ENCODE results near the gene TMEM114.

TMEM114 gene

DNA sequence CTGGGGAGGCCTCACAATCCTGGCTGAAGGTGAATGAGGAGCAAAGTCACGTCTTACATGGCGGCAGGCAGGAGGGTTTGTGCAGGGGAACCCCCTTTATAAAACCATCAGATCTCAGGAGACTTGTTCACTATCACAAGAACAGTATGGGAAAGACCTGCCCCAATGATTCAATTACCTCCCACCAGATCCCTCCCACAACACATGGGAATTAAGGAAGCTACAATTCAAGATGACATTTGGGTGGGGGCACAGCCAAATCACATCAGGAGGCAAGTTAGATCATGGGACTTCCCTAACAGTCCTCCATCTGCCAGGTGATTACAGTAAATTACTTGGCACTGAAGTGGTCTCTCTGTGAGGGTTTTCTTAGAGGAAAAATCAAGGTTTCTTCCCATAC, 5.3 kb downstream of the TMEM114 start:
- TF ChIP-seq, protein P1, sequence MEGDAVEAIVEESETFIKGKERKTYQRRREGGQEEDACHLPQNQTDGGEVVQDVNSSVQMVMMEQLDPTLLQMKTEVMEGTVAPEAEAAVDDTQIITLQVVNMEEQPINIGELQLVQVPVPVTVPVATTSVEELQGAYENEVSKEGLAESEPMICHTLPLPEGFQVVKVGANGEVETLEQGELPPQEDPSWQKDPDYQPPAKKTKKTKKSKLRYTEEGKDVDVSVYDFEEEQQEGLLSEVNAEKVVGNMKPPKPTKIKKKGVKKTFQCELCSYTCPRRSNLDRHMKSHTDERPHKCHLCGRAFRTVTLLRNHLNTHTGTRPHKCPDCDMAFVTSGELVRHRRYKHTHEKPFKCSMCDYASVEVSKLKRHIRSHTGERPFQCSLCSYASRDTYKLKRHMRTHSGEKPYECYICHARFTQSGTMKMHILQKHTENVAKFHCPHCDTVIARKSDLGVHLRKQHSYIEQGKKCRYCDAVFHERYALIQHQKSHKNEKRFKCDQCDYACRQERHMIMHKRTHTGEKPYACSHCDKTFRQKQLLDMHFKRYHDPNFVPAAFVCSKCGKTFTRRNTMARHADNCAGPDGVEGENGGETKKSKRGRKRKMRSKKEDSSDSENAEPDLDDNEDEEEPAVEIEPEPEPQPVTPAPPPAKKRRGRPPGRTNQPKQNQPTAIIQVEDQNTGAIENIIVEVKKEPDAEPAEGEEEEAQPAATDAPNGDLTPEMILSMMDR (IDR thresholded peaks at IDR 0.05; ENCODE audit: low read depth, low read length) = no peak
- no peak for DNase-seq

DNA sequence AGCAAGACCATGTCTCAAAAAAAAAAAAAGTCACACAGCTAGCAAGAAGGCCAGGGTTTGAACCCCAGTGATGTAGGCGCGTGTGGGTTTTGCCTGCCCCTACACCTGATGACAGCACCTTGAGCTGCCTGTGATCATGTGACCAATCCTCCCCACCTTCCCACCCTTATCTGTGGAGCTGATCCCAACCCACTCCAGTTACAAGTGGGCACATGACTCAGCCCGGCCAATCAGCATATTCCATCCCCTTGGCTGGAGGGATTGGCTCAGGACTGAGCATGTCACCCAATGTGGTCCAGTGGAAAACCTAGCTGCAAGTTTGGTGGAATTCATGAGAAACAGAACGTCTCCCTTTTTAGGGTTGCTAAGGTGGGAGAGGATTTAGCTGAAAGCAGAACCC, 6.6 kb downstream of the TMEM114 start:
- H3K9me3 ChIP-seq (ENCODE audit: severe bottlenecking) = no peaks in the 10 kb centered on the region
- no peaks in the 10 kb centered on the region for H3K36me3 ChIP-seq
- H3K27me3 ChIP-seq (ENCODE audit: insufficient read depth, low read depth, severe bottlenecking) = peaks cover 57% of the 10 kb centered on the region
- no peak for DNase-seq
- TF ChIP-seq, protein P1 (IDR thresholded peaks at IDR 0.05; ENCODE audit: low read depth, low read length) = no peak
- H3K27ac ChIP-seq = no peak overlapping the region
- H3K4me3 ChIP-seq (ENCODE audit: low read depth, low read length) = no peak overlapping the region

More for the DNA sequence above, 5.3 kb downstream of the TMEM114 start:
- peaks cover 59% of the 10 kb centered on the region for H3K27me3 ChIP-seq (ENCODE audit: insufficient read depth, low read depth, severe bottlenecking)
- no peak overlapping the region for H3K4me3 ChIP-seq (ENCODE audit: low read depth, low read length)
- H3K9me3 ChIP-seq (ENCODE audit: severe bottlenecking) = no peaks in the 10 kb centered on the region
- H3K27ac ChIP-seq = no peak overlapping the region
- H3K36me3 ChIP-seq = no peaks in the 10 kb centered on the region

DNA sequence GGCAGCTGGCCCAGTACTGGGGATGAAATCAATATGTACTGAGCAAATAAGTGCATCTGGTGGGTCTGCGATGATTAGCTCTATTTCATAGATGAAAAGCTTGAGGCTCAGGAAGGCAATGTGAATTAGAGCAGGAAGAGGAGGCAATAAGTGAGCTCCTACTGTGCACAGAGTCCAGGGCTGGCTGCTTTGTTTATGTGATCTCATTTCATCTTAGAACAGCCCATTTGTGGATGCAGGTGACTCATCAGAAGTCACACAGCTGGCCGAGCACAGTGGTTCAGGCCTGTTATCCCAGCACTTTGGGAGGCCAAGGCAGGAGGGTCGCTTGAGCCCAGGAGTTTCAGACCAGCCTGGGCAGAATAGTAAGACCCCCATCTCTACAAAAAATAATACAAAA, 7.1 kb downstream of the TMEM114 start:
- TF ChIP-seq, protein P1 (IDR thresholded peaks at IDR 0.05; ENCODE audit: low read depth, low read length) = no peak
- Histone ChIP-seq H3K27me3 (ENCODE audit: insufficient read depth, low read depth, severe bottlenecking) (peaks cover 57% of the 10 kb centered on the region), H3K36me3 (no peaks in the 10 kb centered on the region), H3K4me3 (ENCODE audit: low read depth, low read length) (no peak overlapping the region), H3K27ac (no peak overlapping the region), H3K9me3 (ENCODE audit: severe bottlenecking) (no peaks in the 10 kb centered on the region)
- no peak for DNase-seq

DNA sequence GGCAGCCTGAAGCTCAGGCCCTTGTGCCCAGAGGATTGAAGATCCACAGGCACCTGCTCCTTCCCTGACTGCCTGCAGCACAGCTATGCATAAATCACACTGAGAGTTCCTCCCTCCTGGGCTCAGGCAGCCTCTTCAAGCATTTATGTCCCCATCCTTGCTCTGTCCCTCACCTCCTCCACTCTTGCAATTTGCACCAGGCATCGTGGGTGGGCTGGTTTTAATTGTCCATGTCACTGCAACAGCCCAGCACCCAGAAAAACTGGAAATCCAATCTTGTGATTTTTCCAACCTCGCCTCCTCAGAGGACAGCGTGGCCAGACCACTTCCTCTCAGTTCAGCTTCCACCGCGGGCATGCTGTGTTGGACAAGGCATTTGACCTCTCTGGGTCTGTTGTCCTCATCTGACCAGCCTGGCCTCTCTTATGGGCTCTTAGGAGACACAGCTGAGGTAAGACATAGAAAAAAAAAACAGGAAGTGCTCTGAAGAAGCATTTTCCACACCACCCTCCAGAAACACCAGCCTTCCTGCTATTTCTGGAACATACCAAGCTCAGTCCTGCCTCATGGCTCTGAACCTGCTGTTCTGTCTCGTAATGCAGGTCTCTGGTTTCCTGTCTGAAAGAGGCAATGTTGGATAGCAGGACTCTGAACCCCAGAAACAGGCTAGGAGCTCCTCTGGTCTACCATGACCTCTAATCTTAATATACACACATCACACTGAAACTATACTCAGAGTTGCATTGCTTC, 8.3 kb downstream of the TMEM114 start:
- Histone ChIP-seq H3K27me3 (ENCODE audit: insufficient read depth, low read depth, severe bottlenecking) (peaks cover 53% of the 10 kb centered on the region), H3K9me3 (ENCODE audit: severe bottlenecking) (no peaks in the 10 kb centered on the region), H3K27ac (no peak overlapping the region), H3K36me3 (no peaks in the 10 kb centered on the region), H3K4me3 (ENCODE audit: low read depth, low read length) (no peak overlapping the region)
- TF ChIP-seq, protein P1 (IDR thresholded peaks at IDR 0.05; ENCODE audit: low read depth, low read length) = no peak
- DNase-seq = no peak

DNA sequence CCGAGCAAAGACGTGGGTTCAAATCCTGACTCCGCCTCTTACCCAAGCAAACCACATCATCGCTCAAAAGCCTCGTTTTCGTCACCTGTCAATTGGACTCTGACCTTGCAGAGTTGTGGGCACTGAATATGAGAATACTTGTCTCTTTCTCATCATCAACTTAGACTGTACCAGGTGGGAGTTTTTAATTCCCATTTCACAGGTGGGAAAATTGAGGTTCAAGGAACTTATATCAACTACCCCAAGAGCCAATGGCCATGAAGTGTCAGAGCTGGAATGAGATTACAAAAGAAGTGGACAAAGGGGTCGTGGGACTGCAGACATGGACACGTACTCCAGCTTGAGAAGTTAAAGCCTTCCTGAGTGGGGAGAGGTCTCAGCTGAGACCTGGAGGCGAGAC, 10.8 kb downstream of the TMEM114 start:
- TF ChIP-seq, protein P1 (IDR thresholded peaks at IDR 0.05; ENCODE audit: low read depth, low read length) = no peak
- no peak for DNase-seq
- Histone ChIP-seq H3K9me3 (ENCODE audit: severe bottlenecking) (no peaks in the 10 kb centered on the region), H3K4me3 (ENCODE audit: low read depth, low read length) (no peak overlapping the region), H3K27me3 (ENCODE audit: insufficient read depth, low read depth, severe bottlenecking) (peaks cover 60% of the 10 kb centered on the region), H3K27ac (no peak overlapping the region), H3K36me3 (no peaks in the 10 kb centered on the region)

Measured in WERI-Rb-1 (cell line).